GM18520 (cell line): ENCODE data around the gene HSPB2.
A peak's percentile ranks its signal among the peaks of the same experiment; 100 is the strongest.

Experiments used
- ATAC-seq: cut with Tn5 transposase; IDR thresholded peaks from one replicate; pipeline ENCODE4 v1.9.1; 2021; ENCODE audit not compliant: unreplicated experiment

HSPB2 gene

DNA sequence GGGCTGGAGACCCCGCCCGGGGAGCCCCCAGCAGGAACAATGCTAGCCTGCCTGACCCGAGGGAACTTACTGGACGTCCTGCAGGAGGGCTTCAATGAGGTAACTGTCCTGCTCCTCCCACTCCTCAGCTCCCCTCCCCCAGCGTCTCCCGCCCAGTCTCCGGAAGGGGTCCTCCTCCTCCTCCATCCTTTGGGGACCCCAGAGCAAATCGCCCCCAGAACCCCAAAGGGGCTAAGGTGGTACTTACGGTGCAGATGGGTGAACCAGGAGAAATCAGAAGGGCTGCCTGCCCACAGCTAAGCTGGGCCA, 24.9 kb downstream of the HSPB2 start:
- no peak for ATAC-seq

DNA sequence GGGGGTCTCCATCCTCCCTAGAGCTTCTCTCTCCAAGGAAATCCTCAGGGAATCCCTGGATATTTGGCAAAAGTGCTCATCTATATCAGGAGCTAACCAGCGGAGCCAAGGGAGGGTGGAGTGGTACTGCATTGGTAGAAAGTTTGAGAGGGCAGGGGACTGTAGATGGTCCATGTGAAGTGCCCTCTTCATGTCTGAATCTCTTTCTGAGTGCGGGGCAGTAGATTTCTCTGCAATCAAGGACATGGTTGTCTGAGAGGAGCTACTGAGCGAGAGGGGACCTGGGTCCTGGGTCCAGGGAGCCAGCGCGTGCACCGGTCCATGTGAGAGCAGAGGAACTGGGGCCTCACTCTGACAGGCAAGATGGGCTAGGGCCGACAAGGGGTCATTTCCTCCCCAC, 25.3 kb downstream of the HSPB2 start:
- ATAC-seq, result no peak

DNA sequence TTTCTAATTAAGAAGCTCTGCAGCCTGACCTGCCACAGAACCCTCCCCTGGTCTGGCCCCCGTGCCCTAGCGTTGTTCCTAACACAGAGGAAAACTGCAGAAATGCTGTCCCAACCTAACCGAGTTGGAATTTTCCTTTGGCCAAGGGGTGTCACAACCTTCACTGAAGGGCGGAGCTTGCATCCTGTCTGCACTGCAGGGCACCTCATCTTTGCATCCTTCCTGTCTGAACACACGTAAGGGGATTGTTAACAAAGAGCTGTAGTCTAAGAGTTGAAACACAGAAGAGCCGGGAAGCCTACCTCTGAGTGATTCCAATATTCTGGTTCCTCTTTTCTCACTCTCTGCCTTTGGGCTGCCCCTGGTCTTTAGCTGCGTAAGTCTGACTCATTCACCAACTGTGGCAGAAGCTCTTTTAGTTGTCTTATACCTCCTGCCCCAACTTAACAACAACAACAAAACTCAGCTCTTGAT, 26.2 kb downstream of the HSPB2 start:
- ATAC-seq, result peak; percentile 87

DNA sequence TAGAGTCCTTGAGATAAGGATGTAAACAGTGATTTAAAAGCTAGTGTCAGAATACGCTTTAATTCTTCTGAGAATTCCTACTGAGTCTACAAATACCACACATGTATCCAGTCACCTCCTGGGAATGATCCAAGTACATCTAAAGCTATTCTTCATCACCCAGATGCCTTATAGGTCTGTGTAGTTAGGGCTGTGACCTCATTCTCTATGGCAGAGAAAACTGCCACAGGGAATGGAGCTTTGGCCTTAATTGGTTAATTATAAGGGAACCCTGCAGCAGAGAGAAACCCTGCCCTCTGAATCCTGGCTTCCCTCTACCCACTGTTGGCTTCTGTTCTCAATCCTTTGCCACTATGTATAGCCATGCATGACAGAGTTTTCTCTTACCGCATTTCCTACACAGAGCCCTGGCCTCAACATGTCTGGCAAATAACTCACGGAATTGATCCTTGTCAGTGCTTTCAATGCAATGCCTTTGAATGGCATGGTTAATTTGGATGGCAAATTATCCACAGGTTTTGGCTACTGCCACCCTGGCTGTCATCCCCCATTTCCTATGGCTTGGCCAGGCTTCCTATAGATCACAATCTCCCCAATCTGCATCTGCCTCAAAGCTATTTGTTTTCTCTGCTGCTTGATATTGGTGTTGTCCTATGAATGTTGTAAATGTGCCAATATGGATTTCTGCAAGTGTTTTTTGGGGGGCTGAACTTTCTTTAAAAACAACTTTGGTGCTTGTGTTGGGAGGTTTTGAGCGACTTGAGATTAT, 27.5 kb downstream of the HSPB2 start:
- ATAC-seq, result no peak

DNA sequence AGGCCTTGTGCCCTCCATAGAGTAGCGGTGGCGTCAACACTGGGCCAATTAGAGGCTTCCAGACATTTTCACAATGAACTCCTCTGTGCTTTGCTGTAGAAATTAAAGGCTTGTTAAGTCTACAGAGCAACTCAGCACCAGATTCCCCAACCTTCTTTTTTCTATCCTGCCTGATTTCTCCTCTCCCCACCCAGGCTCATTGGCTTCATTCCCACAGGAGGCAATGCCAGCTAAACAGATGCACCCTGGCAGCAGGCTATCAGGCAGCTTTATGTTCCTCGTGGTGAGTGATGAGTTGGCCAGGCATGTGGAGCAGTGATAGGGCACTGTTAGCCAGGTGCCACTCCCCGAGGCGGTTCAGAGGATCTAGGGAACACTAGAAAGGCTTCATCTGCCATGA, 29.4 kb downstream of the HSPB2 start:
- ATAC-seq, result no peak

DNA sequence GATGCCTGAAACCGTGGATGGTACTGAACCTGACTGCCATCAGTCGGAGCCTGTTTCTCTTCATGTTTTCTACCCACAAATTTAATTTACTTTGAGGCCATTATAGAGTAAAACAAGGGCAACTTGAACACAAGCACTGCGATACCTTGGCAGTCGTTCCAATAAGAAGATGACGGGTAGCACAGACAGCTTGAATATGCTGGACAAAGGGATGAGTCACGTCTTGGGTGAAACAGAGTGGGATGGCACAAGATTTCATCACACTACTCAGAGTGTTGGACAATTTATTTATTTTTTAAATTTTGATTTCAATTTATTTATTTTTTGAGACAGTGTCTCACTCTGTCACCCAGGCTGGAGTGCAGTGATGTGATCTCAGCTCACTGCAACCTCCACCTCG, 30.3 kb downstream of the HSPB2 start:
- ATAC-seq, result no peak

DNA sequence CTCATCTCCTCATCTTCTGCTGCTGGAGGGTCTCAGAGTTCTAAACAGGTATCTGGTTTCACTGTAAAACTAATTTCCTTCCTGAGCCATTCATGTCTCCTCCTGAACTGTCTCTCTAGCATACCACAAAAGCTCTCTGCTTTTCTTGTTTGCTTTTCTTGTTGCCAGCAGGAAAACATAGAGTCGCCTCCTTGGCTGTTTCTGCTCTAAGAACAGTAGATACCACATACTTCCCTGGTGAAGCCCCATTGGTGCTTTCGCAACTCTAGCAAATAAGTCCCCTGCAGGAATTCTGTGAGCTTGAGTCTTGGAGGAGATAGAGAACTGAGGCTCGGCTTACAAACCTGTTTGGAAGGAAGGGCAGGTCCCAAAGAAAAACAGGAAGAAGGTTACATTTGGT, 31.6 kb downstream of the HSPB2 start:
- no peak for ATAC-seq

DNA sequence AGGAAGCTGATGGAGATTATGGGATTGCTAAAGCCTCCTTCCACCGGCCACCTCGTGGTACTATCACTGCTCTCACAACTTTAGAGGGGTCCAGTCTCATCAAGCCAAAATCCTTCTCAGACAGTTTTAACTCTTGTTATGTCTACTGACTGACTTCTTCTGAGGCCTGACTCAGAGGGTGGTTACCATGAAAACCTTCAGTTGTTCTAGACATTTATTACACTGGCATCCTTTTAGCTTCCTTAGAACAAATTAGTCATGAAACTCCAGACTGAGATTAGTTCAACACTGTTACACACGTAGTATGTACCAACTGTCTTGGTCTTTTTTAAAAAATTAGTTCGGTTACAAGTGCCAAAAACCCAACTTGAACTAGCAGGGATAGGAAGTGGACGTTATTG, 32.1 kb downstream of the HSPB2 start:
- ATAC-seq, result no peak

DNA sequence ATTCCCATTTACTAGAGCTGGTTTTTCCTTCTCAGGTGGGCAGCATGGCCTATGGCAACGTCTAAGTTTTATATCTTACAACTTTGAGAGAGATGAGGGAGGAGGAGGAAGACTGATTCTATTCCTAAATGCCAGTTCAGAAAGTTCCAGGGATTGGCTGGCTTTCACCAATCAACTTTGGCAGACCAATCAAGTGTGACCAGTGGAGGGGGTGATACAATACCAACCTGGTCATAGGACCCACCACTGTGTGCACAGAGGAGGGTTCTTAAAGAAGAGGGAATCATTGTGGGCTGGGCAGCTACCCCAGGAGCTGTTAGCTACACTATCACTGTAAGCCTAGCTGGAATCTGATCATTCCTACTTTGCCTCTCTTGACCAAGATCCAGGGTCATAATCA, 32.7 kb downstream of the HSPB2 start:
- no peak for ATAC-seq

DNA sequence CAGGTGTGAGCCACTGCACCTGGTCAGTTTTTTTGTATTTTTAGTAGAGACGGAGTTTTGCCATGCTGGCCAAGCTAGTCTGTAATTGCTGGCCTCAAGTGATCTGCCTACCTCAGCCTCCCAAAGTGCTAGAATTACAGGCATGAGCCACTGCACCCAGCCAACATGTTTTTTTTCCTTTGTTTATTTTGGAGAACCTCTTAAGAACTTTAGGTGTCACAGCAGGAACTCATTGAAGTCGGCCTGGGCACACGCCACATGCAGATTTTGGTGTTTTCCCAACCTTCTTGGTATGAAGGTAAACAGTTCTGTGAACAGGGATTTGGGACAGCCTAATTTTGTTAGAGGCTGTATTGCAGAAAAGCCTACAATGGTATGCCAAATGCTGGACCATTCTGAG, 34.0 kb downstream of the HSPB2 start:
- ATAC-seq, result no peak

DNA sequence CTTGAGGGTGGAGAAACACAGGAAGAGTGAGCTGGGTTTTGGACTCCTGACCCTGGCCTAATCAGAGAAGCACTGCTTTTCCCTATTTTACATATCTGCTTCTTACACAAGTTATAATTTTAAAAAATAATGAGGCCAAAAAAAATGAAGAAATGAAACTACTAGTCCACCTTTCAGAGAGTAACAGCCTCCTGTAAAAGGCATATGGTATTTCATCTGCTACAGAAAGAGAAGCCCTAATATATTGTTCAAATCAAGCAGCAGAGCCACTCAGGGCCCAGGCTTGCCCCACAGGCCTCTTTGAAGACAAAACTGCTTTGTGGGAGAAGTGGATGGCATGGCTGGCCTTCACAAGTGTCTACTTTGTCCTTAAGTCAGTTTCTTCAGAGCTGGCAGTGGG, 34.6 kb downstream of the HSPB2 start:
- no peak for ATAC-seq

DNA sequence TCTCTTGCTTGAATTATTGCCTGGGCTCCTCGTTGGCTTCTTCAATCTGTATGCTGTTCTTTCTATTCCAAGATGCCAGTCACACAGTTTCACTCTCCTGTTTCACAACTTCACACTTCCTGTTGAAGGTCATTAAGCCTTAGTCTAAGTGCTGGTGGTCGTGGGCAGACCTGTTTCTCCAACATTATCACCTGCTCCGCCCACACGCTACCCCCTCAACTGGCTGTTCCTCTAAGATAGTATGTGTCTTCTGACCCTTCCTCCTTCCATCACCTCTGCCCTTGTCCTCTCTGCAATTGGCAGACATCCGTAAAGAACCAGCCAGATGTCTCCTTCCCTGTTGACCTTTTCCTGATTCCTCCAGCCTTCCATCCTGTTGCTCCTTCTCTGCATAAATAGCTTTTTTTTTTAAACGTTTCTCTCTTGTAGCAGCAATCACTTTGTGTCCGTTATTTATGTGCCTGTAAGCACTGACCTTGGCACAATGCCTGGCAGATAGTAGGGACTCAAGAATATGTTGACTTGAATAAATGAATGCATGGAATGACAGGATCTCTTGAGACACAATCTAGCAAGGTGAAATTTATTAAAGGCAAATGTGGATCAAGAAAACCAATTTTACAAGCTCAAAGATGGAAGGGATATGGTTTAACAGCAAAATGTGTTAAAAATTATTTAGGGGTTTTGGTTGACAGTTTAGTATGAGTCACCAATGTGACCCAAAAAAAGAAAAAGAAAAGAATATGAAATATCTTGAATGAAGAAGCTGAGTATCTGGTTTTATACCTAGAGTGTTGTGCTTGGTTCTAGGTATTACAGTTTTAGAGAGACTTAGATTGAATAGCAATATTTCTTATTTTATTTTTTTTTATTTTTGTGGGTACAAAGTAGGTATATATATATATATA, 37.2 kb downstream of the HSPB2 start:
- no peak for ATAC-seq

DNA sequence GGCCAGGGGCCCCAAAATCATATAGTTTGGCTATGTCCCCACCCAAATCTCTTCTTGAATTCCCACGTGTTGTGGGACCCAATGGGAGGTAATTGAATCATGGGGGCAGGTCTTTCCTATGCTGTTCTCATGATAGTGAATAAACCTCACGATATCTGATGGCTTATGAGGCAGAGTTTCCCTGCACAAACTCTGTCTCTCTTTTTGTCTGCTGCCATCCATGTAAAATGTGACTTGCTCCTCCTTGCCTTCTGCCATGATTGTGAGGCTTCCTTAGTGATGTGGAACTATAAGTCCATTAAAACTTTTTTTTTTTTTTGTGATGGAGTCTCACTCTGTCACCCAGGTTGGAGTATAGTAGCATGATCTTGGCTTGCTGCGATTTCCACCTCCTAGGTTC, 39.0 kb downstream of the HSPB2 start:
- no peak for ATAC-seq

DNA sequence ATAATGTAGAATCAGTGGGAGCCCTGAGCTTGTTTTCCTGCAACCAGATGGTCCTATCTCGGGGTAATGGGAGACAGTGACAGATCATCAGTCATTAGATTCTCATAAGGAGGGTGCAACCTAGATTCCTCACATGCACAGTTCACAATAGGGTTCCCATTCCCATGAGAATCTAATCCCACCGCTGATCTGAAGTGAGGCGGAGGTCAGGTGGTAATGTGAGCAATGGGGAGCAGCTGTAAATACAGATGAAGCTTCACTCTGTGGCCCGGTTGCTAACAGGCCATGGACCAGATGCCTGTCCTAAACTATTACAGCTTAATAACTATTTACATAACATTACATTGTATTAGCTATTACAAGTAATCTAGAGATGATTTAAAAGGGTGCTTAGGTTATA, 41.6 kb downstream of the HSPB2 start:
- no peak for ATAC-seq

DNA sequence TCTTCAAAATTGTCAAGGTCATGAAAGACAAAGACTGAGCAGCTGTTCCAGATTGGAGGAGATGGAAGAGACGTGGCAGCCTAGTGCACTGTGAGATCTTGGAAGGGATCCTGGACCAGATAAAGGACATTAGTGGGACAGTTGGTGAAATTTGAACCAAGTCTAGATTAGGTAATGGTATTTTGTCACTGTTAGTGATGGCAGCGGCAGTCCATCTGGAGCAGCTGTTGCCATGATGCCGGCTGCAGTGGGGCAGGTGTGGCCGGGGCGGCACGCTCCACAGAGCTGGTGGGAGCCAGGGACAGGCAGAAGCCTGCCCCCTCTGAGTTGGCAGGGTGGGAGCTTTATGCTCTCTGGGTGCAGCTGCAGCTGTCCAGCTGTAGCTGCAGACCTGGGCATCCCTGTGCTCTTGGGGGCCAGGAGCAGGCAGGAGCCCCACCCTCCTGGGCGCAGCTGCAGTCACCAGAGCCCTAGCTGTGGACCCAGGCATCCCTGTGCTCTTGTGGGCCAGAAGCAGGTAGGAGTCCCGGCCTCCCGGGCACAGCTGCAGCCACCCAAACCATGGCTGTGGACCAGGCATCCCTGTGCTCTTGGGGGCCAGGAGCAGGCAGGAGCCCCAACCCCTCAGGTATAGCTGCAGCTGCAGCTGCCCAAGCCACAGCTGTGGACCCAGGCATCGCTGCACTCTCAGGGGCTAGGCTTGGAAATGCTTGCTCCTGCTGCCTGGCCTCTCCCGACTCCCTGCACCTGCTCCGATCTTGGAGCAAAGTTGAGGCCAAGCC, 45.3 kb downstream of the HSPB2 start:
- no peak for ATAC-seq

DNA sequence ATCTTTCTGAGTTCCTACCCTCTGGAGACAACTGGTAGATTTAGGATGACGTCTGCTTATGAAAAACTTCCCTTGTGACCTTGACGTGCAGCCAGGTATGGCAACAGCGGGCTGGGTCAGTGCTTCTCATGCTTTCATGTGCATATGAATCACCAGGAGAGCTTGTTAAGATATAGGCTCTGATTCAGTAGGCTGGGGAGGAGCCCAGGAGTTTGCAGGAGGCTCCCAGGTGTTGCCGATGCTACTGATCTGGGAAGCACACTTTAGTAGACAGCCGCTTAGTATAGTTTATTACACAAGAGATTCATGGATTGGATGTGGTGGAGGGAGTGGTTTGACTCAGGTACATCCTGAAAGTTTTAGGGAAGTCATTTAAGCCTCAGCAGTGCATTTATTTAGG, 48.4 kb downstream of the HSPB2 start:
- no peak for ATAC-seq

DNA sequence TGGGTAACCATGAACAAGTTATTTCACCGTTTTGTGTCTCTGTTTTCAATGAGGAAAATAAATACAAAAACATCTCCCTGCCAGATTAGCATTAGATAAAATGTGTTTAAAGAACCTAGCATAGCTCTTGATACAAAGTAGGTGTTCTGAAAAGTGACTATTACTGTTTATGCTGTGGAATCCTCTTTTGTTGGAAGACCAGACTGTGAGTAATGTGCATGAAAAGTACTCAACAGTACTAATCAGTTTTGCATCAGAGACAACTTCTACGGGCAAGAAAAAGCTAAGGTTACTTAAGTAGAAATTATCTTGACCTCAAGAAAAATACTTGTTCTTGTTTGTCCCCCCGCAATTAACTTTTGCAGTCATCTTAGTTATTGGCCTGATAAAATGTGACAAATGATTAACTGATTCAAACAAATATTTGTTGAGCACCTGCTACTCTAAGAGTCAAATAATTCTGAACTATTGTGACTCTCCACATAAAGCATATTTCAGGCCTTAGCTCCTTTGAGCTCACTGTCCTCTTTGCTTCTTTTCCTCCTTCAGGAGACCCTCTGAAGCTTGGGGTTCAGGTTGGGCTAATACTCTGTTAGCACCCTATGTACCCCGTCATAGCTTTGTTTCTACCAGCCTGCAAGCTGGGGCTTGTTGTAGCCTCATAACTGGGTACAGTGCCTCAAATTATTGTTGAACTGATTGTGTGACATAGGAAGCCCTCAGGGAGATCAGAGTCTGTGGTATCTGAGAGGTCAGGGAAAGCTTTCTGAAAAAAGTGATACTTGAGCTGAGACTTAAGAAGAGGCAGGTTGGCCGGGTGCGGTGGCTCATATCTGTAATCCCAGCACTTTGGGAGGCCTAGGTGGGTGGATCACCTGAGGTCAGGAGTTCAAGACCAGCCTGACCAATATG, 49.1 kb downstream of the HSPB2 start:
- ATAC-seq, result no peak
